BJ (cell line): Measurements from ENCODE around the gene ARL8A. TPM values are rescaled to one million over a fixed set of nuclear protein-coding genes. Genes with fewer than 3 reads are reported as not detected.
A peak's percentile ranks its signal among the peaks of the same experiment; 100 is the strongest.
"Not testable (repeated sequence)": the region's sequence is repeated elsewhere in the genome, so short reads cannot be mapped to it uniquely, and the experiment has no call there.

Experiments
- CTCF ChIA-PET: fragments of 350-600 bp; formaldehyde crosslinking; extraction: SDS; loops from one replicate; lab custom pipeline; 2021; ENCODE audit warnings: antibody characterized with exemption, inconsistent platforms; lab: Yijun Ruan, JAX
- POLR2A ChIA-PET: fragments of 300-600 bp; sonication (Branson Sonifier 250); formaldehyde crosslinking; extraction: SDS; loops from one replicate; lab custom pipeline; 2021; ENCODE audit warnings: antibody characterized with exemption; lab: Charles Lee
- DNase-seq: peaks from one replicate; pipeline ENCODE4 v3.0.0-alpha.2; 2011; ENCODE audit warnings: low read depth
- H3K27me3 ChIP-seq: 2 replicates; pipeline ENCODE4 v1.6.0; 2011; ENCODE audit warnings: low read length; ENCODE audit not compliant: control insufficient read depth, insufficient read depth
- H3K36me3 ChIP-seq: 2 replicates; pipeline ENCODE4 v1.5.1; 2011; ENCODE audit warnings: low read length; ENCODE audit not compliant: control insufficient read depth, insufficient read depth
- H3K4me3 ChIP-seq: 2 replicates; pipeline ENCODE4 v1.5.1; 2011; ENCODE audit warnings: low read depth, mild to moderate bottlenecking, control low read depth, low read length
- CTCF ChIP-seq: IDR thresholded peaks from 2 replicates; pipeline ENCODE4 v1.5.1; 2011; ENCODE audit warnings: low read depth, mild to moderate bottlenecking, control low read depth, inconsistent platforms, low read length, moderate library complexity; ENCODE audit not compliant: insufficient read depth
- polyA minus RNA-seq: library from RNA; depleted of rRNA, polyadenylated mRNA; stranded (reverse); fragments of >200 nt; gene quantifications from 2 replicates; pipeline ENCODE4 v1.2.3, GENCODE V29; 2011; rRNA and poly(A)+ RNA removed
- polyA plus RNA-seq: library from polyadenylated mRNA; depleted of rRNA; stranded (reverse); fragments of >200 nt; gene quantifications from 2 replicates; pipeline ENCODE4 v1.2.3, GENCODE V29; 2011; rRNA removed

ARL8A gene
- polyA plus RNA-seq (54.5 and 76.6 TPM in 2 replicates), polyA minus RNA-seq (14.0 and 29.4 TPM in 2 replicates)

DNA sequence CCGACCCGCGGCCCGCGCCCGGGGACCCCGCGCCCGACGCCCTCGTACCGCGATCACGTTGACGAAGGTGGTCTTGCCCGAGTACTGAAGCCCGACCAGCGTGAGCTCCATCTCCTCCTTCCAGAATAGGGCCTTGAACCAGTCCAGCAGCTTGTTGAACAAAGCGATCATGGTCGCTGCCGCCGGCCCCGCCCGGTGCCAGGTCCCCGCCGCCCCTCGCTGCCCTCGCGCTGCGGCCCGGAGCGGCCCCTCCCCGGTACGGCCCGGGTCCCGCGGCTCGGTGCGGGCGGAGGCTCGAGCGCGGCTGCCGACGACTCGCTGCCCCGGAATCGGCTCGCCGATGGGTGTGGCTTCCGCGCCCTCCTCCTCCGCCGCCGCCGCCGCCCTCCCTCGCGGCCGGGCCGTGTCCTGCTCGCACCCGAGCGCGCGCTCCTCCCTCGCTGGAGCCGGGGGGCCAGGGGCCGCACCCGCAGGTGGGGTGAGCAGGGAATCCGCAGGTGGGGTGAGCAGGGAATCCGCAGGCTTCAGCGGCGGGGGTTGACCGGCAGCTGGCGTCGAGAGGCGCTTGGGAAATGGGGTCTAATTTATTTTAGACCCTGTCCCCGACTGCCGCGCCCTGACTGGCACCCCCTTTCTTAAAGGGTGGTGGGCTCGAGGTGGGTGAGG, at the start of gene ARL8A:
ARL8A (minus strand) TSS at position 336 of the 666 bp plus-strand sequence; CDS start at position 171, 165 bp downstream.
- peak within 1 kb of the TSS; percentile 76 for H3K4me3 ChIP-seq
- H3K36me3 ChIP-seq = no peaks in the 10 kb centered on the region
- H3K27me3 ChIP-seq = peaks cover 4% of the 10 kb centered on the region
- ChIA-PET POLR2A (no interaction called here), CTCF (interaction anchor here (1.0 to 2.4 kb wide), 3 partner anchors 10 to 49 kb away, joined by 3 to 17 read pairs (median 5); partner anchors contain the start of gene LGR6)
- DNase-seq = no peak
- no peak for TF ChIP-seq CTCF

- ChIA-PET CTCF (interaction anchor here (0.7 to 5.5 kb wide), 13 partner anchors 8 to 526 kb away, joined by 3 to 158 read pairs (median 12); no protein-coding TSS in a partner anchor), POLR2A (no interaction called here)
- no peak for TF ChIP-seq CTCF
- Histone ChIP-seq H3K36me3 (no peaks in the 10 kb centered on the region), H3K4me3 (no peak overlapping the region), H3K27me3 (peaks cover 35% of the 10 kb centered on the region)
- DNase-seq = no peak
These were observed 49.8 kb upstream of the ARL8A start for GRCh38 chr1:202194328-202194648.

DNA sequence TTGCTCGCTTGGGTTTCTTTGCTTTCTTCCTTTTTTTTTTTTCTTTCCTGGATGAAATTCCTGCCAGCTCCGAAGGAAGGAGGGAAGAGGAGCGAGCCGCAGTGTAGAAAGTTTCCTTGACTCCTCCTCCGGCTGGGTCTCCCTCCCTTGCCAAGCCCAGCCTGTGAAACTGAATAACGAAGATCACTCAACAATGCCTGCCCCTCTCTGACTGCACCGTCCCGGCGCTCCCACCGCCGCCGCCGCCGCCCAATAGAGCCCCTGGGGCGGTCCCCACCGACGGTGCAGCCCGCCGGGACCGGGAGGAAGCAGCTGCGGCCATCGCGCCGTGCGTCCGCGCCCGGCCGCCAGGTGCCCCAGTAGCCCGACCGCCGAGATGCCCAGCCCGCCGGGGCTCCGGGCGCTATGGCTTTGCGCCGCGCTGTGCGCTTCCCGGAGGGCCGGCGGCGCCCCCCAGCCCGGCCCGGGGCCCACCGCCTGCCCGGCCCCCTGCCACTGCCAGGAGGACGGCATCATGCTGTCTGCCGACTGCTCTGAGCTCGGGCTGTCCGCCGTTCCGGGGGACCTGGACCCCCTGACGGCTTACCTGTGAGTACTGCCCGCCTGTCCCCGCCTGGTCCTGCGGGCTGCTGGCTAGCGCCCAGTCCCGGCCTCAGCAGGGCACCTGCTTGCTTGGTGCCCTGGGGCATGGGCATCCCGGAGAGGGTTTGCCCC, 49.2 kb upstream of the ARL8A start, which contains the start of gene LGR6:
LGR6 (plus strand) TSS at position 186 of the 714 bp plus-strand sequence; CDS start at position 377, 191 bp downstream.
- Histone ChIP-seq H3K36me3 (no peaks in the 10 kb centered on the region), H3K4me3 (no peak within 1 kb of the TSS), H3K27me3 (peaks cover 36% of the 10 kb centered on the region)
- no peak for TF ChIP-seq CTCF
- no peak for DNase-seq
- ChIA-PET CTCF (interaction anchor here (0.7 to 5.5 kb wide), 34 partner anchors 7 to 531 kb away, joined by 3 to 158 read pairs (median 6); partner anchors contain the start of genes ARL8A and UBE2T), POLR2A (interaction anchor here (0.6 kb wide), 1 partner anchor 211 kb away, joined by 3 read pairs; the partner anchor contains the start of gene RNPEP)

DNA sequence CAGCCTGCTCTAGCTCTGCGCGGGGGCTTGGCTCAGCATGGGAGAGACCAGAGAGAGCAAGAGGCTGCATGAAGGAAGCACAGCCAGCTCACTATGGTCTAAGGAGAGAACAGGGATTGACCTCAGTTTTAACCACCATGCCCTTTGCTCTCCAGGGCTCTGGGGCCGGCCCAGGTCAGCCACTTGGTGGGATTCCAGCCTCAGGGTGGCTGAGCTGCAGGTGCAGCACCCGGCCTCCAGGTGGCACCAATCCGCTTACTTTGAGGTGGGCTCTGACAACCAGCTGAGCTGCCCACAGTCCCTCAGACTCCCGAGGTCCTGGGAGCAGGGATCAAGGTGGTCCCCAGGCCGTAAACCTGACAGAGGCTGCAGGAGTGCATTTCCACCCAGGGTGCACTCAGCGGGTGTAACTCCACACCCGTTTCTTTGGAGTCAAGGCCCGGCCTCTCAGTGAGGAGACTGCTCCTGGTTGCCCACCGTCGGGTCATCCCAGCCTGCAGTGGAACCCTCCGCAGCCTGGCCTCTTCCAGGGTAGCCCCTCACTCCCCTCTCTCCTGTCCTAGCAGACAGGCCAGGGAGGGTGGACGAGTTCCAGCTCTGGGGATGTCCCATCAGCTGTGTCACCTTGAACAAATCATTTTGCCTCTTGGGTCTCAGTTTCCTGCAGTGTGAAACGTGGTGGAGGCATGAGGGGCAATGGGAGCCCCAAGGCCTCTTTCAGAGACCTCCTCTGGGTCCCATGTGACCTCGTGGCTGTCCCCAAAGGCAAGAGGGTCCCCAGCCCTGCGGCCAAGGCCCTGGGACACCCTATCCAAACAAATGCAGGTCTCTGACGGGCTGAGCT, 48.5 kb upstream of the ARL8A start:
- Histone ChIP-seq H3K4me3 (no peak overlapping the region), H3K36me3 (no peaks in the 10 kb centered on the region), H3K27me3 (peaks cover 36% of the 10 kb centered on the region)
- DNase-seq = no peak
- ChIA-PET CTCF (interaction anchor here (0.7 to 5.5 kb wide), 47 partner anchors 8 to 589 kb away, joined by 3 to 158 read pairs (median 5); partner anchors contain the start of genes ARL8A and UBE2T), POLR2A (interaction anchor here (0.6 kb wide), 1 partner anchor 210 kb away, joined by 3 read pairs; the partner anchor contains the start of gene RNPEP)
- peak; percentile 91 for TF ChIP-seq CTCF

DNA sequence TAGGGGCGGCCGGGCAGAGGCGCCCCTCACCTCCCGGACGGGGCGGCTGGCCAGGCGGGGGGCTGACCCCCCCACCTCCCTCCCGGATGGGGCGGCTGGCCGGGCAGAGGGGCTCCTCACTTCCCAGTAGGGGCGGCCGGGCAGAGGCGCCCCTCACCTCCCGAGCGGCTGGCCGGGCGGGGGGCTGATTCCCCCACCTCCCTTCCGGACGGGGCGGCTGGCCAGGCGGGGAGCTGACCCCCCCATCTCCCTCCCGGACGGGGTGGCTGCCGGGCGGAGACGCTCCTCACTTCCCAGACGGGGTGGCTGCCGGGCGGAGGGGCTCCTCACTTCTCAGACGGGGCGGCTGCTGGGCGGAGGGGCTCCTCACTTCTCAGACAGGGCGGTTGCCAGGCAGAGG, 46.9 kb upstream of the ARL8A start:
- POLR2A ChIA-PET, DNase-seq, H3K36me3 ChIP-seq, H3K4me3 ChIP-seq: not testable (repeated sequence)
- CTCF ChIA-PET = interaction anchor here (1.4 to 5.5 kb wide), 4 partner anchors 8 to 125 kb away, joined by 4 to 158 read pairs (median 36); no protein-coding TSS in a partner anchor
- peaks cover 38% of the 10 kb centered on the region for H3K27me3 ChIP-seq
